GM06990 (cell line): ENCODE results near the gene DHX35.
A peak's percentile ranks its signal among the peaks of the same experiment; 100 is the strongest.

Experiments
- DNase-seq: peaks from one replicate; pipeline ENCODE4 v3.0.0-alpha.2; 2011; ENCODE audit not compliant: insufficient read length; ENCODE audit errors: extremely low read depth
- H3K27me3 ChIP-seq: replicated peaks from 2 replicates; pipeline ENCODE4 v1.6.0; 2011; ENCODE audit warnings: low read length; ENCODE audit not compliant: control insufficient read depth, insufficient read depth
- H3K36me3 ChIP-seq: 2 replicates; pipeline ENCODE4 v1.5.1; 2011; ENCODE audit warnings: low read length; ENCODE audit not compliant: control insufficient read depth, insufficient read depth
- H3K4me3 ChIP-seq: replicated peaks from 2 replicates; pipeline ENCODE4 v1.5.1; 2011; ENCODE audit warnings: low read depth, mild to moderate bottlenecking, control low read depth, low read length
- TF ChIP-seq, protein P1 (sequence below): IDR thresholded peaks from 2 replicates; pipeline ENCODE4 v1.5.1; 2011; ENCODE audit warnings: low read length, control low read depth, mild to moderate bottlenecking, inconsistent platforms; ENCODE audit not compliant: insufficient read depth, poor library complexity, severe bottlenecking

Gene DHX35, protein sequence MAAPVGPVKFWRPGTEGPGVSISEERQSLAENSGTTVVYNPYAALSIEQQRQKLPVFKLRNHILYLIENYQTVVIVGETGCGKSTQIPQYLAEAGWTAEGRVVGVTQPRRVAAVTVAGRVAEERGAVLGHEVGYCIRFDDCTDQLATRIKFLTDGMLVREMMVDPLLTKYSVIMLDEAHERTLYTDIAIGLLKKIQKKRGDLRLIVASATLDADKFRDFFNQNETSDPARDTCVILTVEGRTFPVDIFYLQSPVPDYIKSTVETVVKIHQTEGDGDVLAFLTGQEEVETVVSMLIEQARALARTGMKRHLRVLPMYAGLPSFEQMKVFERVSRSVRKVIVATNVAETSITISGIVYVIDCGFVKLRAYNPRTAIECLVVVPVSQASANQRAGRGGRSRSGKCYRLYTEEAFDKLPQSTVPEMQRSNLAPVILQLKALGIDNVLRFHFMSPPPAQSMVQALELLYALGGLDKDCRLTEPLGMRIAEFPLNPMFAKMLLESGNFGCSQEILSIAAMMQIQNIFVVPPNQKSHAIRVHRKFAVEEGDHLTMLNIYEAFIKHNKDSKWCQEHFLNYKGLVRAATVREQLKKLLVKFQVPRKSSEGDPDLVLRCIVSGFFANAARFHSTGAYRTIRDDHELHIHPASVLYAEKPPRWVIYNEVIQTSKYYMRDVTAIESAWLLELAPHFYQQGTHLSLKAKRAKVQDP

GRCh38 chr20:38962044-38962927, at the start of gene DHX35:
Gene DHX35 (plus strand): TSS chr20:38962344. CDS start chr20:38962368, 24 bp downstream.
- TF ChIP-seq, protein P1, sequence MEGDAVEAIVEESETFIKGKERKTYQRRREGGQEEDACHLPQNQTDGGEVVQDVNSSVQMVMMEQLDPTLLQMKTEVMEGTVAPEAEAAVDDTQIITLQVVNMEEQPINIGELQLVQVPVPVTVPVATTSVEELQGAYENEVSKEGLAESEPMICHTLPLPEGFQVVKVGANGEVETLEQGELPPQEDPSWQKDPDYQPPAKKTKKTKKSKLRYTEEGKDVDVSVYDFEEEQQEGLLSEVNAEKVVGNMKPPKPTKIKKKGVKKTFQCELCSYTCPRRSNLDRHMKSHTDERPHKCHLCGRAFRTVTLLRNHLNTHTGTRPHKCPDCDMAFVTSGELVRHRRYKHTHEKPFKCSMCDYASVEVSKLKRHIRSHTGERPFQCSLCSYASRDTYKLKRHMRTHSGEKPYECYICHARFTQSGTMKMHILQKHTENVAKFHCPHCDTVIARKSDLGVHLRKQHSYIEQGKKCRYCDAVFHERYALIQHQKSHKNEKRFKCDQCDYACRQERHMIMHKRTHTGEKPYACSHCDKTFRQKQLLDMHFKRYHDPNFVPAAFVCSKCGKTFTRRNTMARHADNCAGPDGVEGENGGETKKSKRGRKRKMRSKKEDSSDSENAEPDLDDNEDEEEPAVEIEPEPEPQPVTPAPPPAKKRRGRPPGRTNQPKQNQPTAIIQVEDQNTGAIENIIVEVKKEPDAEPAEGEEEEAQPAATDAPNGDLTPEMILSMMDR, result peak; percentile 48
- peak; percentile 99 for DNase-seq
- Histone ChIP-seq H3K36me3 (no peaks in the 10 kb centered on the region; the same call in 1 of the 2 replicates), H3K4me3 (peak within 1 kb of the TSS; percentile 90), H3K27me3 (no peaks in the 10 kb centered on the region)

- Histone ChIP-seq H3K27me3 (no peaks in the 10 kb centered on the region), H3K4me3 (no peak overlapping the region), H3K36me3 (peaks cover 37% of the 10 kb centered on the region)
- TF ChIP-seq, protein P1, result no peak
- no peak for DNase-seq
Measured at GRCh38 chr20:38915355-38915754, 46.8 kb upstream of the DHX35 start.

GRCh38 chr20:38917657-38918056, 44.5 kb upstream of the DHX35 start:
- TF ChIP-seq, protein P1, result no peak
- DNase-seq, result no peak
- peaks cover 41% of the 10 kb centered on the region for H3K36me3 ChIP-seq
- no peak overlapping the region for H3K4me3 ChIP-seq
- no peaks in the 10 kb centered on the region for H3K27me3 ChIP-seq

DNA sequence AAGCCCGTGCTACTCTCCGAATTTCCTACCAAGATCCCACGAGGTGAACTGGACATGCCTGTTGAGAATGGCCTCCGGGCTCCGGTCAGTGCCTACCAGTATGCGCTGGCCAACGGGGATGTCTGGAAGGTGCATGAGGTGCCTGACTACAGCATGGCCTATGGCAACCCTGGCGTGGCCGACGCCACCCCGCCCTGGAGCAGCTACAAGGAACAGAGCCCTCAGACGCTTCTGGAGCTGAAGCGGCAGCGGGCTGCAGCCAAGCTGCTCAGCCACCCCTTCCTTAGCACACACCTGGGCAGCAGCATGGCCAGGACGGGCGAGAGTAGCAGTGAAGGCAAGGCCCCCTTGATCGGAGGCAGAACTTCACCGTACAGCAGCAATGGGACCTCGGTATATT, 44.0 kb upstream of the DHX35 start:
- peaks cover 41% of the 10 kb centered on the region for H3K36me3 ChIP-seq
- H3K27me3 ChIP-seq, result no peaks in the 10 kb centered on the region
- TF ChIP-seq, protein P1, result no peak
- no peak overlapping the region for H3K4me3 ChIP-seq
- no peak for DNase-seq

GRCh38 chr20:38919683-38920082, 42.5 kb upstream of the DHX35 start:
- Histone ChIP-seq H3K36me3 (peaks cover 31% of the 10 kb centered on the region), H3K27me3 (no peaks in the 10 kb centered on the region), H3K4me3 (no peak overlapping the region)
- DNase-seq, result no peak
- TF ChIP-seq, protein P1, result no peak
